ENCODE measurements around the gene ESRP2.
A peak's percentile ranks its signal among the peaks of the same experiment; 100 is the strongest.

DNA sequence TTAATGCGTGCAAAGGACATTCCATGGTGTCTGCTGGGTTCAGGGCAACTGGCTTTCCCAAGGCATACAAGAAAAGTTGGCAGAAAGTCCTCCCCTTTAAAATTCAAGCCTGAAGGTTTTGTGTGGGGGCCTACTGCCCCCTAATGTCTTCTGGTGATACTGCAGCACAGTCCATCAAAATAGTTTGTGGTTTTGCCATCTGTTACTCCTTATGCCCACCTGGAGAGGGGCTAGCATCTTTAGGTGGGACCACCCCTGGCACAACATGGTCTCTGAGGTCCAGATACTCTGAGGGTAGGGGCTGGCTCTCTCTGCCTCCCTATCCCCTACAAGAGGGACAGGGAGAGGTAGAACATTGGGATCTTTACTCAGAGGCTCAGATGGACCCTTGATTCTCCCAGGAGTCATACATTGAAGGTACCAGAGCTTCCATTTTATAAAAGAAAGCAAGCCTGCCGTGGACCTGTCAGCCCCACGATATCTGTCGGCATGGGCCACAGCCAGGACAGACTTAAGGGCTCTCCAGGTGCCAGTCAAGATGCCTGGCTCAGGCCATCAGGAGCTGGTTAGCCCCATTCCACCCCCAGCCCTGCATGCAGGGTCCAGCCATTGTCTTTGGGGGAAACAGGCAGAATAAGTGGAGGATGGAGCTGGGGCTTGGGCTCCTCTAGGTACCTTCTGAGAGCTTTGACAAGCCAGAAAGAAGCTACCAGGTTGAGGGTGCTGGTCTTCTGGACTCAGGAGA, 6.3 kb downstream of the ESRP2 start:
- TF ChIP-seq, protein P1, sequence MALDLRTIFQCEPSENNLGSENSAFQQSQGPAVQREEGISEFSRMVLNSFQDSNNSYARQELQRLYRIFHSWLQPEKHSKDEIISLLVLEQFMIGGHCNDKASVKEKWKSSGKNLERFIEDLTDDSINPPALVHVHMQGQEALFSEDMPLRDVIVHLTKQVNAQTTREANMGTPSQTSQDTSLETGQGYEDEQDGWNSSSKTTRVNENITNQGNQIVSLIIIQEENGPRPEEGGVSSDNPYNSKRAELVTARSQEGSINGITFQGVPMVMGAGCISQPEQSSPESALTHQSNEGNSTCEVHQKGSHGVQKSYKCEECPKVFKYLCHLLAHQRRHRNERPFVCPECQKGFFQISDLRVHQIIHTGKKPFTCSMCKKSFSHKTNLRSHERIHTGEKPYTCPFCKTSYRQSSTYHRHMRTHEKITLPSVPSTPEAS (tag by site-specific recombination; IDR thresholded peaks at IDR 0.05): no peak
- TF ChIP-seq, protein P2, sequence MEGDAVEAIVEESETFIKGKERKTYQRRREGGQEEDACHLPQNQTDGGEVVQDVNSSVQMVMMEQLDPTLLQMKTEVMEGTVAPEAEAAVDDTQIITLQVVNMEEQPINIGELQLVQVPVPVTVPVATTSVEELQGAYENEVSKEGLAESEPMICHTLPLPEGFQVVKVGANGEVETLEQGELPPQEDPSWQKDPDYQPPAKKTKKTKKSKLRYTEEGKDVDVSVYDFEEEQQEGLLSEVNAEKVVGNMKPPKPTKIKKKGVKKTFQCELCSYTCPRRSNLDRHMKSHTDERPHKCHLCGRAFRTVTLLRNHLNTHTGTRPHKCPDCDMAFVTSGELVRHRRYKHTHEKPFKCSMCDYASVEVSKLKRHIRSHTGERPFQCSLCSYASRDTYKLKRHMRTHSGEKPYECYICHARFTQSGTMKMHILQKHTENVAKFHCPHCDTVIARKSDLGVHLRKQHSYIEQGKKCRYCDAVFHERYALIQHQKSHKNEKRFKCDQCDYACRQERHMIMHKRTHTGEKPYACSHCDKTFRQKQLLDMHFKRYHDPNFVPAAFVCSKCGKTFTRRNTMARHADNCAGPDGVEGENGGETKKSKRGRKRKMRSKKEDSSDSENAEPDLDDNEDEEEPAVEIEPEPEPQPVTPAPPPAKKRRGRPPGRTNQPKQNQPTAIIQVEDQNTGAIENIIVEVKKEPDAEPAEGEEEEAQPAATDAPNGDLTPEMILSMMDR (tag by site-specific recombination; IDR thresholded peaks at IDR 0.05): peak; percentile 86
- TF ChIP-seq YY1 (tag by site-specific recombination; IDR thresholded peaks at IDR 0.05): no peak
- TF ChIP-seq, protein P3, sequence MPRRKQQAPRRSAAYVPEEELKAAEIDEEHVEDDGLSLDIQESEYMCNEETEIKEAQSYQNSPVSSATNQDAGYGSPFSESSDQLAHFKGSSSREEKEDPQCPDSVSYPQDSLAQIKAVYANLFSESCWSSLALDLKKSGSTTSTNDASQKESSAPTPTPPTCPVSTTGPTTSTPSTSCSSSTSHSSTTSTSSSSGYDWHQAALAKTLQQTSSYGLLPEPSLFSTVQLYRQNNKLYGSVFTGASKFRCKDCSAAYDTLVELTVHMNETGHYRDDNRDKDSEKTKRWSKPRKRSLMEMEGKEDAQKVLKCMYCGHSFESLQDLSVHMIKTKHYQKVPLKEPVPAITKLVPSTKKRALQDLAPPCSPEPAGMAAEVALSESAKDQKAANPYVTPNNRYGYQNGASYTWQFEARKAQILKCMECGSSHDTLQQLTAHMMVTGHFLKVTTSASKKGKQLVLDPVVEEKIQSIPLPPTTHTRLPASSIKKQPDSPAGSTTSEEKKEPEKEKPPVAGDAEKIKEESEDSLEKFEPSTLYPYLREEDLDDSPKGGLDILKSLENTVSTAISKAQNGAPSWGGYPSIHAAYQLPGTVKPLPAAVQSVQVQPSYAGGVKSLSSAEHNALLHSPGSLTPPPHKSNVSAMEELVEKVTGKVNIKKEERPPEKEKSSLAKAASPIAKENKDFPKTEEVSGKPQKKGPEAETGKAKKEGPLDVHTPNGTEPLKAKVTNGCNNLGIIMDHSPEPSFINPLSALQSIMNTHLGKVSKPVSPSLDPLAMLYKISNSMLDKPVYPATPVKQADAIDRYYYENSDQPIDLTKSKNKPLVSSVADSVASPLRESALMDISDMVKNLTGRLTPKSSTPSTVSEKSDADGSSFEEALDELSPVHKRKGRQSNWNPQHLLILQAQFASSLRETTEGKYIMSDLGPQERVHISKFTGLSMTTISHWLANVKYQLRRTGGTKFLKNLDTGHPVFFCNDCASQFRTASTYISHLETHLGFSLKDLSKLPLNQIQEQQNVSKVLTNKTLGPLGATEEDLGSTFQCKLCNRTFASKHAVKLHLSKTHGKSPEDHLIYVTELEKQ (tag by site-specific recombination; IDR thresholded peaks at IDR 0.05; ENCODE audit: borderline replicate concordance): no peak

All from HEK293 (cell line).